ENCODE data around the gene COPE. TPM values are rescaled to one million over a fixed set of nuclear protein-coding genes. Genes with fewer than 3 reads are reported as not detected.

COPE gene
- total and polyA plus RNA-seq, 2 of the 8 experiments (the other 6 are each of a cell fraction or from before 2014, with no cell fraction given) = 178 to 356 TPM

DNA sequence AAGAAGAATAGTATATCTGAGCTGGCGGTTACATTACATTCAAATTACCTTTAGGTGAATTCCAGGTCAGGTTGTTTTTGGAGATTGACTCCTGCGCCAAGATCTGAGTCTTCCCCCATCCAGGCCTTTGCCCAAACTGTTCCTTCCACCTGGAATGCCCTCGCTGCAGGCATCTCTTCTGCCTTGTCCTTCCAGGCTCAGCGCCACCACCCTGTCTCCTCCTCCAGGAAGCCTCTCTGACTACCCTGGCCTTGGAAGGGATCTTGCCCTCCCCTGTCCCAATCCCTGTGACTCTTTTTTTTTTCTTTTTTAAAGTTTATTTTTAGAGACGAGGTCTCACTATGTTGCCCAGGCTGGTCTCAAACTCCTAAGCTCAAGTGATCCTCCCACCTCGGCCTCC lies 23.5 kb upstream of the COPE start:
- 81% methylated on average over 6 of the region's 6 CpGs; no CpG with 5 or more reads in 1 of the 2 experiments for WGBS, 2 experiments (ENCODE audit: extremely low coverage in 1 of 2, insufficient coverage in 1 of 2, insufficient read length in 1 of 2, insufficient replicate concordance in 2 of 2, low coverage in 1 of 2, low lambda C conversion rate in 2 of 2, missing lambda C conversion rate in 1 of 2)
- Histone ChIP-seq H3K14ac (ENCODE audit: insufficient read length) (no peak overlapping the region), H3K79me1 (ENCODE audit: low read depth, low read length) (peaks cover 3% of the 10 kb centered on the region; the same call in 1 of the 2 replicates), H3K4me3 (ENCODE audit: extremely low read depth in 1 of 4, insufficient read depth in 2 of 4, low read depth in 3 of 4, low read length in 4 of 4) (no peak overlapping the region), H2BK5ac (ENCODE audit: low read depth, low read length) (no peak overlapping the region), H4K8ac (ENCODE audit: extremely low read depth, insufficient read depth, low read length) (no peak overlapping the region), H3K4ac (replicated peaks; ENCODE audit: insufficient read length, low read depth, low read length) (no peak overlapping the region), H4K20me1 (replicated peaks in 1 of 2; ENCODE audit: control insufficient read depth in 1 of 2, insufficient read depth in 2 of 2, low read length in 2 of 2) (peaks cover 1 to 2% of the 10 kb centered on the region in 2 experiments), H2AFZ (ENCODE audit: low read length) (no peak overlapping the region), H3K9ac (replicated peaks in 1 of 4; ENCODE audit: extremely low read depth in 1 of 4, low read depth in 3 of 4, low read length in 3 of 4) (no peak overlapping the region), H3K27me3 (replicated peaks in 1 of 4; ENCODE audit: control insufficient read depth in 3 of 4, extremely low read depth in 1 of 4, insufficient read depth in 3 of 4, low read length in 3 of 4) (no peaks in the 10 kb centered on the region), H4K91ac (replicated peaks; ENCODE audit: insufficient read length, low read length) (no peak overlapping the region), H3K23ac (ENCODE audit: insufficient read length) (no peak overlapping the region), H3K9me3 (ENCODE audit: insufficient read depth in 2 of 2, low read depth in 1 of 2, low read length in 1 of 2) (no peaks in the 10 kb centered on the region), H3K56ac (replicated peaks; ENCODE audit: insufficient read length, low read depth, low read length) (no peak overlapping the region), H3K36me3 (ENCODE audit: control insufficient read depth in 2 of 4, insufficient read depth in 4 of 4, low read length in 3 of 4) (peaks cover under 1 to 14% (median 4%) of the 10 kb centered on the region in 4 experiments; a peak in 4 of 8 replicates), H3K23me2 (ENCODE audit: low read depth, low read length) (peaks cover 10% of the 10 kb centered on the region; the same call in 1 of the 2 replicates), H3K27ac (ENCODE audit: low read depth, low read length) (no peak overlapping the region), H2AK5ac (ENCODE audit: low read depth, low read length) (no peak overlapping the region), H3K4me2 (ENCODE audit: insufficient read depth in 1 of 2, low read depth in 2 of 2, low read length in 2 of 2) (no peak overlapping the region), H2BK20ac (ENCODE audit: low read length) (no peak overlapping the region), H3K18ac (ENCODE audit: extremely low read depth, low read length) (no peak overlapping the region), H2BK15ac (ENCODE audit: low read length) (no peak overlapping the region), H4K5ac (ENCODE audit: insufficient read length, low read depth, low read length) (no peak overlapping the region), H3K79me2 (ENCODE audit: control insufficient read depth in 1 of 2, insufficient read depth in 2 of 2, low read length in 2 of 2) (peaks cover 0 to 5% of the 10 kb centered on the region in 2 experiments; a peak in 1 of 4 replicates), H2BK12ac (ENCODE audit: low read depth, low read length) (no peak overlapping the region), H3K4me1 (replicated peaks in 1 of 4; ENCODE audit: control insufficient read depth in 3 of 4, insufficient read depth in 4 of 4, low read length in 3 of 4) (peaks cover 5 to 18% (median 9%) of the 10 kb centered on the region in 4 experiments), H2BK120ac (replicated peaks; ENCODE audit: low read depth, low read length) (no peak overlapping the region)
- ChIA-PET POLR2A (ENCODE audit: partially characterized antibody) (interaction anchor here (0.5 to 2.2 kb wide), 9 partner anchors 8 to 193 kb away, joined by 3 to 8 read pairs (median 3); no protein-coding TSS in a partner anchor), CTCF (ENCODE audit: partially characterized antibody) (interaction anchor here (1.1 to 1.3 kb wide), 2 partner anchors 42 to 44 kb away, joined by 3 read pairs; no protein-coding TSS in a partner anchor)
- no peak for FAIRE-seq
- no peak for DNase-seq (ENCODE audit: low read depth in 1 of 2, low spot score in 2 of 2)
- TF ChIP-seq RXRA (IDR thresholded peaks at IDR 0.05; ENCODE audit: insufficient read depth, low read depth, low read length) (no peak), EGR1 (IDR thresholded peaks at IDR 0.05; ENCODE audit: borderline replicate concordance, low read depth, low read length) (no peak)
